Liver (tissue), 9 donors: ENCODE results near the gene IGLL5. TPM values are rescaled to one million over a fixed set of nuclear protein-coding genes. Genes with fewer than 3 reads are reported as not detected.

ENCODE experiments used
- DNase-seq: peaks from one replicate; pipeline ENCODE4 v3.0.0-alpha.2; 2017; ENCODE audit warnings: low spot score
- H3K27ac ChIP-seq, 2 donors: one replicate each; pipeline ENCODE4 v1.7.0; 2013; ENCODE audit warnings: inconsistent platforms in 2 of 2, low read length in 2 of 2, control low read depth in 1 of 2, low read depth in 1 of 2, mild to moderate bottlenecking in 1 of 2
- H3K27me3 ChIP-seq, 4 donors: one replicate each; pipeline versions ENCODE4 v1.6.1 to v1.7.0; 2013; ENCODE audit warnings: low read length in 3 of 4, inconsistent platforms in 1 of 4, mild to moderate bottlenecking in 1 of 4, moderate library complexity in 1 of 4; ENCODE audit not compliant: control insufficient read depth in 4 of 4, insufficient read depth in 4 of 4
- H3K36me3 ChIP-seq, 4 donors: one replicate each; pipeline versions ENCODE4 v1.6.1 to v1.7.0; 2013; ENCODE audit warnings: low read length in 3 of 4, mild to moderate bottlenecking in 3 of 4, low read depth in 1 of 4, moderate library complexity in 1 of 4; ENCODE audit not compliant: control insufficient read depth in 4 of 4, insufficient read depth in 3 of 4
- H3K4me1 ChIP-seq, 4 donors: one replicate each; pipeline versions ENCODE4 v1.6.1 to v1.7.0; 2013; ENCODE audit warnings: low read length in 3 of 4, mild to moderate bottlenecking in 3 of 4, moderate library complexity in 1 of 4; ENCODE audit not compliant: control insufficient read depth in 4 of 4, insufficient read depth in 4 of 4
- H3K4me3 ChIP-seq, 3 donors: one replicate each; pipeline versions ENCODE4 v1.6.1 to v1.7.0; 2013; ENCODE audit warnings: low read length in 3 of 3, control low read depth in 1 of 3, low read depth in 1 of 3, mild to moderate bottlenecking in 1 of 3
- H3K9ac ChIP-seq, 2 donors: one replicate each; pipeline ENCODE4 v1.7.0; 2013; ENCODE audit warnings: low read length in 2 of 2, mild to moderate bottlenecking in 2 of 2, moderate library complexity in 2 of 2, control low read depth in 1 of 2, low read depth in 1 of 2
- H3K9me3 ChIP-seq, 4 donors: one replicate each; pipeline versions ENCODE4 v1.6.1 to v1.7.0; 2013; ENCODE audit warnings: low read length in 3 of 4; ENCODE audit not compliant: control insufficient read depth in 4 of 4
- CTCF ChIP-seq: fragments of 150-350 bp; IDR thresholded peaks from 2 replicates; pipeline ENCODE4 v1.5.1; 2017; ENCODE audit warnings: improper control_type of control experiment, low read depth, low read length; ENCODE audit not compliant: missing input control
- EGR1 ChIP-seq, 2 donors: IDR thresholded peaks; 2 replicates each; pipeline ENCODE4 v1.6.1; 2016 to 2018; ENCODE audit warnings: antibody characterized with exemption in 2 of 2, low read depth in 2 of 2
- FOXA1 ChIP-seq: IDR thresholded peaks from 2 replicates; pipeline ENCODE4 v1.6.1; 2016; ENCODE audit warnings: antibody characterized with exemption
- FOXA2 ChIP-seq: IDR thresholded peaks from 2 replicates; pipeline ENCODE4 v1.6.1; 2016; ENCODE audit warnings: antibody characterized with exemption
- GABPA ChIP-seq, 2 donors: IDR thresholded peaks in 1 of 2; conservative IDR thresholded peaks in 1 of 2; 2 replicates each; pipeline ENCODE4 v1.6.1; 2016; ENCODE audit warnings: antibody characterized with exemption in 2 of 2, mild to moderate bottlenecking in 1 of 2, moderate library complexity in 1 of 2
- HNF4A ChIP-seq, 2 donors: conservative IDR thresholded peaks; 2 replicates each; pipeline ENCODE4 v1.6.1; 2016; ENCODE audit warnings: antibody characterized with exemption in 2 of 2, mild to moderate bottlenecking in 2 of 2
- HNF4G ChIP-seq: IDR thresholded peaks from 2 replicates; pipeline ENCODE4 v1.6.1; 2016; ENCODE audit warnings: antibody characterized with exemption
- JUND ChIP-seq, 2 donors: IDR thresholded peaks; 2 replicates each; pipeline ENCODE4 v1.6.1; 2016; ENCODE audit warnings: antibody characterized with exemption in 2 of 2
- NR2F2 ChIP-seq: IDR thresholded peaks from 2 replicates; pipeline ENCODE4 v1.6.1; 2016; ENCODE audit warnings: antibody characterized with exemption
- RAD21 ChIP-seq, 2 donors: IDR thresholded peaks; 2 replicates each; pipeline ENCODE4 v1.6.1; 2016; ENCODE audit warnings: antibody characterized with exemption in 2 of 2, mild to moderate bottlenecking in 2 of 2
- REST ChIP-seq: IDR thresholded peaks from 2 replicates; pipeline ENCODE4 v1.6.1; 2016; ENCODE audit warnings: antibody characterized with exemption, mild to moderate bottlenecking
- RXRA ChIP-seq, 2 donors: IDR thresholded peaks; 2 replicates each; pipeline ENCODE4 v1.6.1; 2017 to 2018; ENCODE audit warnings: antibody characterized with exemption in 2 of 2, mild to moderate bottlenecking in 1 of 2
- SP1 ChIP-seq: IDR thresholded peaks from 2 replicates; pipeline ENCODE4 v1.6.1; 2018; ENCODE audit warnings: antibody characterized with exemption, mild to moderate bottlenecking
- TAF1 ChIP-seq: conservative IDR thresholded peaks from 2 replicates; pipeline ENCODE4 v1.6.1; 2016; ENCODE audit warnings: antibody characterized with exemption, mild to moderate bottlenecking
- YY1 ChIP-seq: IDR thresholded peaks from 2 replicates; pipeline ENCODE4 v1.6.1; 2016; ENCODE audit warnings: antibody characterized with exemption, mild to moderate bottlenecking
- WGBS: extraction: QIAGEN DNeasy Blood & Tissue Kit; methylation state at CpG from one replicate; pipeline ENCODE4 v1.1.7; 2013; 5-methylcytosine and 5-hydroxymethylcytosine counted together
- polyA plus RNA-seq, 2 donors: library from polyadenylated mRNA; stranded (reverse) in 1 of 2; unstranded in 1 of 2; fragments of 200-250 nt in 1 of 2; fragments of >200 nt in 1 of 2; fragmentation: Nextera tagmentation in 1 of 2; extraction: Ambion mirVana in 1 of 2; gene quantifications; one replicate each; pipeline versions ENCODE4 v1.2.1 to v1.2.3, GENCODE V29; 2013 to 2015
- total RNA-seq, 2 donors: library from RNA; depleted of rRNA; stranded (reverse); fragments of >200 nt; gene quantifications; one replicate each; pipeline ENCODE4 v1.2.3, GENCODE V29; 2014
- TF ChIP-seq, protein P1 (sequence below): IDR thresholded peaks from 2 replicates; pipeline ENCODE4 v1.6.1; 2016; ENCODE audit warnings: antibody characterized with exemption
- TF ChIP-seq, protein P2 (sequence below): IDR thresholded peaks from 2 replicates; pipeline ENCODE4 v1.6.1; 2016; ENCODE audit warnings: antibody characterized with exemption
- TF ChIP-seq, protein P3 (sequence below): IDR thresholded peaks from 2 replicates; pipeline ENCODE4 v1.6.1; 2016; ENCODE audit warnings: antibody characterized with exemption
- donor health status: healthy.
- donor health status: healthy.
- donor health status: healthy.
- donor health status: healthy.
- donor health status: healthy.

Gene IGLL5
- total and polyA plus RNA-seq, 4 donors, result 1.3 to 13.4 (median 3.4) TPM

GRCh38 chr22:22926370-22927195, 39.0 kb downstream of the IGLL5 start:
- WGBS, result 62% methylated on average over 13 of the region's 13 CpGs
- Histone ChIP-seq H3K9ac (no peak overlapping the region), H3K36me3 (no peaks in the 10 kb centered on the region), H3K9me3 (no peaks in the 10 kb centered on the region), H3K27ac (no peak overlapping the region), H3K4me1 (no peaks in the 10 kb centered on the region), H3K4me3 (no peak overlapping the region), H3K27me3 (no peaks in the 10 kb centered on the region)
- DNase-seq, result no peak
- TF ChIP-seq, protein P1, sequence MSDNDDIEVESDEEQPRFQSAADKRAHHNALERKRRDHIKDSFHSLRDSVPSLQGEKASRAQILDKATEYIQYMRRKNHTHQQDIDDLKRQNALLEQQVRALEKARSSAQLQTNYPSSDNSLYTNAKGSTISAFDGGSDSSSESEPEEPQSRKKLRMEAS, result no peak
- TF ChIP-seq YY1 (no peak), CTCF (no peak), EGR1 (IDR thresholded peaks at IDR 0.05; ENCODE audit: low read depth in 2 of 2) (no peak), RXRA (IDR thresholded peaks at IDR 0.05) (no peak), FOXA1 (no peak), NR2F2 (no peak), HNF4A (conservative IDR thresholded peaks at IDR 0.05) (no peak), REST (no peak), GABPA (IDR thresholded peaks at IDR 0.05 in 1 of 2, conservative IDR thresholded peaks at IDR 0.05 in 1 of 2) (no peak), RAD21 (IDR thresholded peaks at IDR 0.05) (no peak), HNF4G (no peak), TAF1 (no peak), FOXA2 (no peak), JUND (IDR thresholded peaks at IDR 0.05) (no peak), SP1 (no peak)
- TF ChIP-seq, protein P2, sequence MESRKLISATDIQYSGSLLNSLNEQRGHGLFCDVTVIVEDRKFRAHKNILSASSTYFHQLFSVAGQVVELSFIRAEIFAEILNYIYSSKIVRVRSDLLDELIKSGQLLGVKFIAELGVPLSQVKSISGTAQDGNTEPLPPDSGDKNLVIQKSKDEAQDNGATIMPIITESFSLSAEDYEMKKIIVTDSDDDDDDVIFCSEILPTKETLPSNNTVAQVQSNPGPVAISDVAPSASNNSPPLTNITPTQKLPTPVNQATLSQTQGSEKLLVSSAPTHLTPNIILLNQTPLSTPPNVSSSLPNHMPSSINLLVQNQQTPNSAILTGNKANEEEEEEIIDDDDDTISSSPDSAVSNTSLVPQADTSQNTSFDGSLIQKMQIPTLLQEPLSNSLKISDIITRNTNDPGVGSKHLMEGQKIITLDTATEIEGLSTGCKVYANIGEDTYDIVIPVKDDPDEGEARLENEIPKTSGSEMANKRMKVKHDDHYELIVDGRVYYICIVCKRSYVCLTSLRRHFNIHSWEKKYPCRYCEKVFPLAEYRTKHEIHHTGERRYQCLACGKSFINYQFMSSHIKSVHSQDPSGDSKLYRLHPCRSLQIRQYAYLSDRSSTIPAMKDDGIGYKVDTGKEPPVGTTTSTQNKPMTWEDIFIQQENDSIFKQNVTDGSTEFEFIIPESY, result no peak
- TF ChIP-seq, protein P3, sequence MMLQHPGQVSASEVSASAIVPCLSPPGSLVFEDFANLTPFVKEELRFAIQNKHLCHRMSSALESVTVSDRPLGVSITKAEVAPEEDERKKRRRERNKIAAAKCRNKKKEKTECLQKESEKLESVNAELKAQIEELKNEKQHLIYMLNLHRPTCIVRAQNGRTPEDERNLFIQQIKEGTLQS, result no peak
